HG02798 (cell line): ENCODE results near the gene BBIP1.
A peak's percentile ranks its signal among the peaks of the same experiment; 100 is the strongest.

Experiments used
- ATAC-seq: cut with Tn5 transposase; IDR thresholded peaks from one replicate; pipeline ENCODE4 v1.9.1; 2021; ENCODE audit warnings: mild to moderate bottlenecking; ENCODE audit not compliant: unreplicated experiment, poor library complexity

Gene BBIP1

DNA sequence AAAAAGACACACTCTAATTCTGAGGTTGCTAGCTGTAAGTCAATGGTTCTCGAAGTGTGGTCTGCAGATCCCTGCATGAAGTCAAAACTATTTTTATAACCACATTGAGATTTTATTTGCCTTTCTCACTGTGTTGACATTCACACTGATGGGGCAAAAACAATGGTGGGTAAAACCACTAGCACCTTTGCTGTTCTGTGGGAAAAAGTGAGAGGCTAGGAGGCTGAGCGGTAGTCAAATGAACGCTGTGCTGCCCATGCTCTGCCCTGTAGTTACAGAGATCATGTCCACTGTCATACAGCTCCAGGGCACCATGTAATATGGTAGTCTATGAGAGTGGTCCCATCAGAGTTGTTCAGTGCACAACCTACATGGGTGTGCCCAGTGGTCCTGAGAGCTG is 68.9 kb downstream of the BBIP1 start:
- peak; percentile 29 for ATAC-seq
